ENCODE results near the gene VPS9D1. TPM values are rescaled to one million over a fixed set of nuclear protein-coding genes. Genes with fewer than 3 reads are reported as not detected.

Gene VPS9D1
- total and polyA plus RNA-seq, 2 experiments from 2014 or later, result 2.1 to 2.2 TPM

DNA sequence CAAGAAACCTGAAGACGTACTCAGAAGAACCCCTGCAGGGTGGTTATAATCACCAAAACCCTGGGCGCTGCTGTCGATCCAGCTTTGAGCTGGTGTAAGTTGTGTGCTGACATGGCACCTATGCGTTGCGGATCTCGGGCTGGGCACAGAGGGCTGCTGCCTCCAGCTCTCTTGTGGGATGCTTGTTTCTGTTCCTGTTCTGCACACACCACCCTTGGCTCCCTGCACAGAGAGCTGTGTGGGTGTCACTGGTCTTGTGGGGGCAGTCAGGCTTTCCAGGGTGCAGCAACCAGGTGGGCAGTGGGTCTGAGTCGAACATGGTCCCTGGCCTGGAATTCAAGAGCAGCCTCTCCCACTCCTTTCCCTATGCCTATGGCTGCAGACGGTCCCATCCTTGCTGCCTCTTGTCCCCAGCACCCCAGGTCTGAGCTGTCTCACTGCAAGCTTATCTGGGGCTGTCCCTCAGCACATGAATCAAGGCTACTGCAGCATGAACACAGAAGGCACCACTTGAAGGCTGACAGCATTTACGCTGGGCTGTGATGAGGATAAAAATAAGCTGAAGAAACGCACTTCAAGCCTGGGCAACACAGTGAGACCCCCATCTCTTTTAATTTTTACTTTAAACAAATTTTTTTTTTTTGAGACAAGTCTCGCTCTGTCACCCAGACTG, 20.8 kb upstream of the VPS9D1 start (continued):
- TF ChIP-seq, protein P1, sequence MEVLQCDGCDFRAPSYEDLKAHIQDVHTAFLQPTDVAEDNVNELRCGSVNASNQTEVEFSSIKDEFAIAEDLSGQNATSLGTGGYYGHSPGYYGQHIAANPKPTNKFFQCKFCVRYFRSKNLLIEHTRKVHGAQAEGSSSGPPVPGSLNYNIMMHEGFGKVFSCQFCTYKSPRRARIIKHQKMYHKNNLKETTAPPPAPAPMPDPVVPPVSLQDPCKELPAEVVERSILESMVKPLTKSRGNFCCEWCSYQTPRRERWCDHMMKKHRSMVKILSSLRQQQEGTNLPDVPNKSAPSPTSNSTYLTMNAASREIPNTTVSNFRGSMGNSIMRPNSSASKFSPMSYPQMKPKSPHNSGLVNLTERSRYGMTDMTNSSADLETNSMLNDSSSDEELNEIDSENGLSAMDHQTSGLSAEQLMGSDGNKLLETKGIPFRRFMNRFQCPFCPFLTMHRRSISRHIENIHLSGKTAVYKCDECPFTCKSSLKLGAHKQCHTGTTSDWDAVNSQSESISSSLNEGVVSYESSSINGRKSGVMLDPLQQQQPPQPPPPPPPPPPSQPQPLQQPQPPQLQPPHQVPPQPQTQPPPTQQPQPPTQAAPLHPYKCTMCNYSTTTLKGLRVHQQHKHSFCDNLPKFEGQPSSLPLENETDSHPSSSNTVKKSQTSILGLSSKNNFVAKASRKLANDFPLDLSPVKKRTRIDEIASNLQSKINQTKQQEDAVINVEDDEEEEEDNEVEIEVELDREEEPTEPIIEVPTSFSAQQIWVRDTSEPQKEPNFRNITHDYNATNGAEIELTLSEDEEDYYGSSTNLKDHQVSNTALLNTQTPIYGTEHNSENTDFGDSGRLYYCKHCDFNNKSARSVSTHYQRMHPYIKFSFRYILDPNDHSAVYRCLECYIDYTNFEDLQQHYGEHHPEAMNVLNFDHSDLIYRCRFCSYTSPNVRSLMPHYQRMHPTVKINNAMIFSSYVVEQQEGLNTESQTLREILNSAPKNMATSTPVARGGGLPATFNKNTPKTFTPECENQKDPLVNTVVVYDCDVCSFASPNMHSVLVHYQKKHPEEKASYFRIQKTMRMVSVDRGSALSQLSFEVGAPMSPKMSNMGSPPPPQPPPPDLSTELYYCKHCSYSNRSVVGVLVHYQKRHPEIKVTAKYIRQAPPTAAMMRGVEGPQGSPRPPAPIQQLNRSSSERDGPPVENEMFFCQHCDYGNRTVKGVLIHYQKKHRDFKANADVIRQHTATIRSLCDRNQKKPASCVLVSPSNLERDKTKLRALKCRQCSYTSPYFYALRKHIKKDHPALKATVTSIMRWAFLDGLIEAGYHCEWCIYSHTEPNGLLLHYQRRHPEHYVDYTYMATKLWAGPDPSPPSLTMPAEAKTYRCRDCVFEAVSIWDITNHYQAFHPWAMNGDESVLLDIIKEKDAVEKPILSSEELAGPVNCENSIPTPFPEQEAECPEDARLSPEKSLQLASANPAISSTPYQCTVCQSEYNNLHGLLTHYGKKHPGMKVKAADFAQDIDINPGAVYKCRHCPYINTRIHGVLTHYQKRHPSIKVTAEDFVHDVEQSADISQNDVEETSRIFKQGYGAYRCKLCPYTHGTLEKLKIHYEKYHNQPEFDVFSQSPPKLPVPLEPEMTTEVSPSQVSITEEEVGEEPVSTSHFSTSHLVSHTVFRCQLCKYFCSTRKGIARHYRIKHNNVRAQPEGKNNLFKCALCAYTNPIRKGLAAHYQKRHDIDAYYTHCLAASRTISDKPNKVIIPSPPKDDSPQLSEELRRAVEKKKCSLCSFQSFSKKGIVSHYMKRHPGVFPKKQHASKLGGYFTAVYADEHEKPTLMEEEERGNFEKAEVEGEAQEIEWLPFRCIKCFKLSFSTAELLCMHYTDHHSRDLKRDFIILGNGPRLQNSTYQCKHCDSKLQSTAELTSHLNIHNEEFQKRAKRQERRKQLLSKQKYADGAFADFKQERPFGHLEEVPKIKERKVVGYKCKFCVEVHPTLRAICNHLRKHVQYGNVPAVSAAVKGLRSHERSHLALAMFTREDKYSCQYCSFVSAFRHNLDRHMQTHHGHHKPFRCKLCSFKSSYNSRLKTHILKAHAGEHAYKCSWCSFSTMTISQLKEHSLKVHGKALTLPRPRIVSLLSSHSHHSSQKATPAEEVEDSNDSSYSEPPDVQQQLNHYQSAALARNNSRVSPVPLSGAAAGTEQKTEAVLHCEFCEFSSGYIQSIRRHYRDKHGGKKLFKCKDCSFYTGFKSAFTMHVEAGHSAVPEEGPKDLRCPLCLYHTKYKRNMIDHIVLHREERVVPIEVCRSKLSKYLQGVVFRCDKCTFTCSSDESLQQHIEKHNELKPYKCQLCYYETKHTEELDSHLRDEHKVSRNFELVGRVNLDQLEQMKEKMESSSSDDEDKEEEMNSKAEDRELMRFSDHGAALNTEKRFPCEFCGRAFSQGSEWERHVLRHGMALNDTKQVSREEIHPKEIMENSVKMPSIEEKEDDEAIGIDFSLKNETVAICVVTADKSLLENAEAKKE (CRISPR knock-in tag; IDR thresholded peaks at IDR 0.05), result no peak
- TF ChIP-seq, protein P2, sequence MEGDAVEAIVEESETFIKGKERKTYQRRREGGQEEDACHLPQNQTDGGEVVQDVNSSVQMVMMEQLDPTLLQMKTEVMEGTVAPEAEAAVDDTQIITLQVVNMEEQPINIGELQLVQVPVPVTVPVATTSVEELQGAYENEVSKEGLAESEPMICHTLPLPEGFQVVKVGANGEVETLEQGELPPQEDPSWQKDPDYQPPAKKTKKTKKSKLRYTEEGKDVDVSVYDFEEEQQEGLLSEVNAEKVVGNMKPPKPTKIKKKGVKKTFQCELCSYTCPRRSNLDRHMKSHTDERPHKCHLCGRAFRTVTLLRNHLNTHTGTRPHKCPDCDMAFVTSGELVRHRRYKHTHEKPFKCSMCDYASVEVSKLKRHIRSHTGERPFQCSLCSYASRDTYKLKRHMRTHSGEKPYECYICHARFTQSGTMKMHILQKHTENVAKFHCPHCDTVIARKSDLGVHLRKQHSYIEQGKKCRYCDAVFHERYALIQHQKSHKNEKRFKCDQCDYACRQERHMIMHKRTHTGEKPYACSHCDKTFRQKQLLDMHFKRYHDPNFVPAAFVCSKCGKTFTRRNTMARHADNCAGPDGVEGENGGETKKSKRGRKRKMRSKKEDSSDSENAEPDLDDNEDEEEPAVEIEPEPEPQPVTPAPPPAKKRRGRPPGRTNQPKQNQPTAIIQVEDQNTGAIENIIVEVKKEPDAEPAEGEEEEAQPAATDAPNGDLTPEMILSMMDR (conservative IDR thresholded peaks at IDR 0.05; ENCODE audit: low read depth in 2 of 2), result no peak
- TF ChIP-seq POLR2AphosphoS5 (IDR thresholded peaks at IDR 0.05; ENCODE audit: low read depth) (no peak), EZH2 (IDR thresholded peaks at IDR 0.05; ENCODE audit: low read depth, unreplicated experiment) (no peak), STAT1 (IDR thresholded peaks at IDR 0.05; ENCODE audit: unreplicated experiment) (no peak), NANOG (IDR thresholded peaks at IDR 0.05; ENCODE audit: borderline replicate concordance) (no peak), ZNF331 (CRISPR knock-in tag; IDR thresholded peaks at IDR 0.05; ENCODE audit: low read depth) (no peak)
- TF ChIP-seq, protein P3, sequence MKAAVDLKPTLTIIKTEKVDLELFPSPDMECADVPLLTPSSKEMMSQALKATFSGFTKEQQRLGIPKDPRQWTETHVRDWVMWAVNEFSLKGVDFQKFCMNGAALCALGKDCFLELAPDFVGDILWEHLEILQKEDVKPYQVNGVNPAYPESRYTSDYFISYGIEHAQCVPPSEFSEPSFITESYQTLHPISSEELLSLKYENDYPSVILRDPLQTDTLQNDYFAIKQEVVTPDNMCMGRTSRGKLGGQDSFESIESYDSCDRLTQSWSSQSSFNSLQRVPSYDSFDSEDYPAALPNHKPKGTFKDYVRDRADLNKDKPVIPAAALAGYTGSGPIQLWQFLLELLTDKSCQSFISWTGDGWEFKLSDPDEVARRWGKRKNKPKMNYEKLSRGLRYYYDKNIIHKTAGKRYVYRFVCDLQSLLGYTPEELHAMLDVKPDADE (IDR thresholded peaks at IDR 0.05), result no peak

Data from GM23338 (cell line).